Esophagus squamous epithelium (tissue), 5 donors: Measurements from ENCODE around the gene ZNF8. TPM values are rescaled to one million over a fixed set of nuclear protein-coding genes. Genes with fewer than 3 reads are reported as not detected.

Experiments used
- DNase-seq: peaks from one replicate; lab custom pipeline; 2025; lab: John Stamatoyannopoulos, UW
- H3K27ac ChIP-seq, 4 donors: fragments of 200-600 bp; sonication (generic); one replicate each; pipeline ENCODE4 v1.5.1; 2016 to 2019; ENCODE audit warnings: mild to moderate bottlenecking in 1 of 4
- H3K27me3 ChIP-seq, 4 donors: fragments of 200-600 bp; sonication (generic); 1 replicate in 3 of 4; 2 replicates in 1 of 4; pipeline versions ENCODE4 v1.5.1 to v1.6.0; 2017 to 2021; ENCODE audit warnings: antibody characterized with exemption in 1 of 4
- H3K36me3 ChIP-seq, 3 donors: fragments of 200-600 bp; sonication (generic); one replicate each; pipeline ENCODE4 v1.5.1; 2016 to 2019
- H3K4me1 ChIP-seq, 3 donors: fragments of 200-600 bp; sonication (generic); one replicate each; pipeline ENCODE4 v1.5.1; 2017 to 2019
- H3K4me3 ChIP-seq, 4 donors: fragments of 200-600 bp; sonication (generic); 1 replicate in 3 of 4; 2 replicates in 1 of 4; pipeline ENCODE4 v1.5.1; 2016 to 2019; ENCODE audit warnings: mild to moderate bottlenecking in 2 of 4, moderate library complexity in 1 of 4
- H3K9me3 ChIP-seq, 3 donors: fragments of 200-600 bp; sonication (generic); one replicate each; pipeline ENCODE4 v1.5.1; 2016 to 2019
- POLR2A ChIP-seq, 4 donors: fragments of 450-650 bp; IDR thresholded peaks; one replicate each; pipeline ENCODE4 v1.6.1; 2017; ENCODE audit warnings: antibody characterized with exemption in 4 of 4, mild to moderate bottlenecking in 4 of 4, moderate library complexity in 3 of 4
- WGBS, 2 donors: methylation state at CpG; one replicate each; pipeline ENCODE4 v1.1.5; 2018; 5-methylcytosine and 5-hydroxymethylcytosine counted together
- intact Hi-C: fragments of 100-400 bp; cut with DNase I; formaldehyde crosslinking; loops from one replicate; pipeline ENCODE4 v1.15.0; 2022
- total RNA-seq, 4 donors: library from RNA; depleted of rRNA; stranded (reverse); fragments of >200 nt; gene quantifications; one replicate each; pipeline ENCODE4 v1.1.0, GENCODE V29; 2016
- TF ChIP-seq, protein P1 (sequence below), 6 experiments: fragments of 450-650 bp in 4 of 6; fragments of 200-600 bp in 2 of 6; sonication (generic) in 2 of 6; IDR thresholded peaks; one replicate each; pipeline ENCODE4 v1.5.1; 2016 to 2019; ENCODE audit warnings: antibody characterized with exemption in 6 of 6, mild to moderate bottlenecking in 4 of 6, moderate library complexity in 4 of 6
- donor health status: DM: yes; HTN: yes; CAD: no.

ZNF8 gene
- total RNA-seq, 4 donors from 2014 or later: 3.5 to 6.7 (median 4.2) TPM

DNA sequence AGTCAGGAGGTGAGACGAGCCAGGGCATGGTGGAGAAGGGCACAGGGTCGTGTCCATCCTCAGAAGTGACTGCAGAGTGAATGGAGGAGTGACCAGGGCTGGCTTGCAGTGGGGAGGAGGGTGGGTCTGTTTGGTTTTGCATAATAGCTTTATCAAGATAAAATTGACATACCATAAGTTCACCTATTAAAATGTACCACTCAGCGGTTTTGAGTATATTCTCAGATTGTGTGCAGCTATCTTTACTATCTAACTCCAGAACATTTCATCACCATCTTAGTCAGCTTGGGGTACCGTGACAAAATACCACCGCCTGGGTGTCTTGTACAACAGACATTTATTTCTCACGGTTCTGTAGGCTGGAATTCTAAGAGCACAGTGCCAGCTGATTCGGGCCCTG, 13.2 kb downstream of the ZNF8 start:
- H3K4me1 ChIP-seq: no peaks in the 10 kb centered on the region

DNA sequence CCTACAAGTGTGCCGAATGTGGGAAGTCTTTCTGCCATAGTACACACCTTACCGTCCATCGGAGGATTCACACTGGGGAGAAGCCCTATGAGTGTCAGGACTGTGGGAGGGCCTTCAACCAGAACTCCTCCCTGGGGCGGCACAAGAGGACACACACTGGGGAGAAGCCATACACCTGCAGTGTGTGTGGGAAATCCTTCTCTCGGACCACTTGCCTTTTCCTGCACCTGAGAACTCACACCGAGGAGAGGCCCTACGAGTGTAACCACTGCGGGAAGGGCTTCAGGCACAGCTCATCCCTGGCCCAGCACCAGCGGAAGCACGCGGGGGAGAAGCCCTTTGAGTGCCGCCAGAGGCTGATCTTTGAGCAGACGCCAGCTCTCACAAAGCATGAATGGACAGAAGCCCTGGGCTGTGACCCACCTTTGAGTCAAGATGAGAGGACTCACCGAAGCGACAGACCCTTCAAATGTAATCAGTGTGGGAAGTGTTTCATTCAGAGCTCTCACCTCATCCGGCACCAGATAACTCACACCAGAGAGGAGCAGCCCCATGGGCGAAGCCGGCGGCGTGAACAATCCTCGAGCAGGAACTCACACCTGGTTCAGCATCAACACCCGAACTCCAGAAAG, 16.1 kb downstream of the ZNF8 start:
- H3K27ac ChIP-seq: no peak overlapping the region
- H3K4me3 ChIP-seq: peak overlapping the region in 1 of 4 donors; percentile 9
- intact Hi-C loops: no loop called here
- H3K4me1 ChIP-seq: no peaks in the 10 kb centered on the region
- no peak for TF ChIP-seq POLR2A (IDR thresholded peaks at IDR 0.05)
- TF ChIP-seq, protein P1, sequence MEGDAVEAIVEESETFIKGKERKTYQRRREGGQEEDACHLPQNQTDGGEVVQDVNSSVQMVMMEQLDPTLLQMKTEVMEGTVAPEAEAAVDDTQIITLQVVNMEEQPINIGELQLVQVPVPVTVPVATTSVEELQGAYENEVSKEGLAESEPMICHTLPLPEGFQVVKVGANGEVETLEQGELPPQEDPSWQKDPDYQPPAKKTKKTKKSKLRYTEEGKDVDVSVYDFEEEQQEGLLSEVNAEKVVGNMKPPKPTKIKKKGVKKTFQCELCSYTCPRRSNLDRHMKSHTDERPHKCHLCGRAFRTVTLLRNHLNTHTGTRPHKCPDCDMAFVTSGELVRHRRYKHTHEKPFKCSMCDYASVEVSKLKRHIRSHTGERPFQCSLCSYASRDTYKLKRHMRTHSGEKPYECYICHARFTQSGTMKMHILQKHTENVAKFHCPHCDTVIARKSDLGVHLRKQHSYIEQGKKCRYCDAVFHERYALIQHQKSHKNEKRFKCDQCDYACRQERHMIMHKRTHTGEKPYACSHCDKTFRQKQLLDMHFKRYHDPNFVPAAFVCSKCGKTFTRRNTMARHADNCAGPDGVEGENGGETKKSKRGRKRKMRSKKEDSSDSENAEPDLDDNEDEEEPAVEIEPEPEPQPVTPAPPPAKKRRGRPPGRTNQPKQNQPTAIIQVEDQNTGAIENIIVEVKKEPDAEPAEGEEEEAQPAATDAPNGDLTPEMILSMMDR (IDR thresholded peaks at IDR 0.05): no peak
- DNase-seq: no peak
- whole genome bisulfite sequencing, 2 donors: 97 to 98% methylated on average over 13 to 19 of the region's 22 CpGs
- H3K9me3 ChIP-seq: peaks cover 0 to 78% (median 43%) of the 10 kb centered on the region in 3 donors
- no peaks in the 10 kb centered on the region for H3K27me3 ChIP-seq
- H3K36me3 ChIP-seq: peaks cover 34 to 99% (median 40%) of the 10 kb centered on the region in 3 donors

More for the DNA sequence above, 13.2 kb downstream of the ZNF8 start:
- Histone ChIP-seq H3K27ac (no peak overlapping the region), H3K9me3 (peaks cover 0 to 75% (median 43%) of the 10 kb centered on the region in 3 donors), H3K27me3 (no peaks in the 10 kb centered on the region), H3K36me3 (peaks cover 43 to 99% (median 48%) of the 10 kb centered on the region in 3 donors), H3K4me3 (no peak overlapping the region)
- DNase-seq: no peak
- WGBS, 2 donors: 92% methylated on average over 7 of the region's 7 CpGs
- intact Hi-C loops: no loop called here
- TF ChIP-seq, protein P1 (IDR thresholded peaks at IDR 0.05): no peak
- no peak for TF ChIP-seq POLR2A (IDR thresholded peaks at IDR 0.05)

DNA sequence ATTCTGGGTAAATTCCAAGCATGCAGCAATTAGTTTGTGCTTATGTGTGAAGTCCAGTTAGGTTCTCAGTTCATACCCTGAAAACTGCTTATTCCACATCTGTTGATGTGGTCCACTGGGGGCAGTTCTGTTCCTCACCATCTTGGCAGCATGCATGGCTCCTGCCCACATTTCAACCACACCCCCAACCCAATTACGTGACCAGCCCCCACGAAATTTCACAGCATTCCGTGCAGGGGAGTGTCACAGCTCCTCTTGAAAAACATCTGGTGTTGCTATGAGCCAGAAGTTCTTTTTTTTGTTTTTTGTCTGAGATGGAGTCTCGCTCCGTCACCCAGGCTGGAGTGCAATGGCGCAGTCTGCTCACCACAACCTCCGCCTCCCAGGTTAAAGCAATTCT, 17.3 kb downstream of the ZNF8 start:
- intact Hi-C loops: no loop called here
- H3K27me3 ChIP-seq: no peaks in the 10 kb centered on the region
- no peak for TF ChIP-seq POLR2A (IDR thresholded peaks at IDR 0.05)
- TF ChIP-seq, protein P1 (IDR thresholded peaks at IDR 0.05): no peak
- DNase-seq: no peak
- peaks cover 24 to 100% (median 33%) of the 10 kb centered on the region in 3 donors for H3K36me3 ChIP-seq
- H3K9me3 ChIP-seq: peaks cover 0 to 69% (median 43%) of the 10 kb centered on the region in 3 donors
- H3K4me3 ChIP-seq: no peak overlapping the region
- 87 to 93% methylated on average over 4 to 7 of the region's 7 CpGs for WGBS, 2 donors
- H3K27ac ChIP-seq: no peak overlapping the region
- H3K4me1 ChIP-seq: no peaks in the 10 kb centered on the region

DNA sequence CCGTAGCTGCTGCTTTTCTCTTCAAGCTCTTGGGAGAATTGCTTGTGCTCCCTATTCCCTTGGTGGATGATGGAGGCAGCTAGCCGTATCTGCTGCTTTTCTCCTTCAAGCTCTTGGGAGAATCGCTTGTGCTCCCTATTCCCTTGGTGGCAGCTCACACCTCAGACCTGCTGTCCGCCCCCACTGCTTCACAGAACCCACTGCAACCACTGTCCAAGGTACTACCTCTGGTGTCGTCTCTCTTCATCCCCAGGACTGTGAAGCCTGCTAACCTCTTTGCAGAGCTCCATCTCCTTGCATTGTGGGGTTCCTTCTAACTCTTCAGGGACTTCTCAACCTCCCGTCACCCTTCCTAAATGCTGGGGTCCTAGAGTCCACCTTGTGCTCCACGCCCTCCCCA, 21.9 kb downstream of the ZNF8 start:
- Histone ChIP-seq H3K4me3 (no peak overlapping the region), H3K4me1 (peaks cover 0 to 10% (median 0%) of the 10 kb centered on the region in 3 donors), H3K36me3 (peaks cover 0 to 62% (median 0%) of the 10 kb centered on the region in 3 donors), H3K27ac (no peak overlapping the region), H3K9me3 (peaks cover 0 to 26% (median 4%) of the 10 kb centered on the region in 3 donors), H3K27me3 (no peaks in the 10 kb centered on the region)
- TF ChIP-seq, protein P1 (IDR thresholded peaks at IDR 0.05): no peak
- no peak for TF ChIP-seq POLR2A (IDR thresholded peaks at IDR 0.05)
- intact Hi-C loops: no loop called here
- 93 to 95% methylated on average over 7 of the region's 7 CpGs for WGBS, 2 donors
- no peak for DNase-seq

DNA sequence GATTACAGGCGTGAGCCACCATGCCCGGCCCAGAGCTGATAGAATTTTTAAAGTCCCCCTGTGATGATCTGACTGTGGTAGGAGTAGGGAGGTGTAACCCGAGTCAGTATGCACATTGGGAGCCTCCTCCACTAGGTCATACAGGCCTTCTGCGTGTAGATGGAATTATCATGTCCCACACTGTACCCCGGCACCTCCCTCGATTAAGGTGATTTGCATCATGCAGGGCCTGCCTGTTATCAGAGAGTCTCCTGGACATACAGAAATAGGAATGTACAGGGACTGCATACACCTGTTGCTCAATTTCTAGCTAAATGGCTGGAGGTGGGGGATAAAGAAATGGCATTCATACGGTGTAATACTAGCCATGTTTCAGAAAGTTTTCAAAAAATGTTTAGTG, 25.5 kb downstream of the ZNF8 start:
- H3K27me3 ChIP-seq: no peaks in the 10 kb centered on the region
- H3K4me1 ChIP-seq: peaks cover 6 to 35% (median 15%) of the 10 kb centered on the region in 3 donors
- H3K4me3 ChIP-seq: peak overlapping the region in 3 of 4 donors; percentile 78 to 94 (median 94)
- H3K27ac ChIP-seq: peak overlapping the region in 2 of 4 donors; percentile 93 to 96
- no peaks in the 10 kb centered on the region for H3K9me3 ChIP-seq
- H3K36me3 ChIP-seq: peaks cover 0 to 56% (median 0%) of the 10 kb centered on the region in 3 donors
- no peak for DNase-seq
- TF ChIP-seq, protein P1 (IDR thresholded peaks at IDR 0.05): no peak
- no peak for TF ChIP-seq POLR2A (IDR thresholded peaks at IDR 0.05)
- intact Hi-C loops: no loop called here
- WGBS, 2 donors: 66 to 90% methylated on average over 2 to 5 of the region's 7 CpGs
